K562 (cell line): Measurements from ENCODE around the gene CLIP2. TPM values are rescaled to one million over a fixed set of nuclear protein-coding genes. Genes with fewer than 3 reads are reported as not detected.
A peak's percentile ranks its signal among the peaks of the same experiment; 100 is the strongest.

Source experiments
- BDP1 ChIP-seq: IDR thresholded peaks from 3 replicates; pipeline ENCODE4 v1.6.1; 2011; ENCODE audit not compliant: insufficient read length, insufficient read depth
- CBX1 ChIP-seq: sonication (generic); IDR thresholded peaks from 2 replicates; pipeline ENCODE4 v1.6.1; 2016; ENCODE audit warnings: antibody characterized with exemption, low read depth, mild to moderate bottlenecking
- CHCHD3 ChIP-seq: fragments of 250-450 bp; sonication (Bioruptor Pico); IDR thresholded peaks from 2 replicates; pipeline ENCODE4 v2.1.2; 2022; ENCODE audit warnings: mild to moderate bottlenecking
- CTBP1 ChIP-seq: fragments of 450-650 bp; IDR thresholded peaks from 2 replicates; pipeline ENCODE4 v1.6.1; 2016; ENCODE audit warnings: borderline replicate concordance
- DNMT1 ChIP-seq: fragments of 450-650 bp; IDR thresholded peaks from 2 replicates; pipeline ENCODE4 v1.6.1; 2016; ENCODE audit warnings: antibody characterized with exemption, mild to moderate bottlenecking
- HMGN3 ChIP-seq: IDR thresholded peaks from 2 replicates; pipeline ENCODE4 v1.6.1; 2011; ENCODE audit warnings: borderline replicate concordance, low read depth, mild to moderate bottlenecking, mixed read lengths, low read length; ENCODE audit not compliant: insufficient read length; ENCODE audit errors: extremely low read depth
- NR4A1 ChIP-seq, 2 experiments: fragments of 250-450 bp in 1 of 2; fragments of 450-650 bp in 1 of 2; sonication (Bioruptor Pico) in 1 of 2; IDR thresholded peaks; 2 replicates each; pipeline versions ENCODE4 v1.4.0 to v1.6.1; 2016 to 2020; ENCODE audit warnings: mild to moderate bottlenecking in 2 of 2, missing compliant biosample characterization in 1 of 2, missing genetic modification characterization in 1 of 2, moderate library complexity in 1 of 2
- RBM39 ChIP-seq: fragments of 200-400 bp; formaldehyde crosslinking; optimal IDR thresholded peaks from 2 replicates; pipeline ENCODE3; 2018; ENCODE audit warnings: low read depth, low read length
- SMARCB1 ChIP-seq: IDR thresholded peaks from 2 replicates; pipeline ENCODE4 v1.6.1; 2011; ENCODE audit warnings: improper control_type of control experiment, low read depth; ENCODE audit not compliant: insufficient read length
- SNIP1 ChIP-seq: fragments of 450-650 bp; IDR thresholded peaks from 2 replicates; pipeline ENCODE4 v1.7.1; 2017; ENCODE audit warnings: low read depth, mild to moderate bottlenecking
- SP2 ChIP-seq: IDR thresholded peaks from 2 replicates; pipeline ENCODE4 v1.6.1; 2011; ENCODE audit warnings: mild to moderate bottlenecking, low read depth, low read length, moderate library complexity; ENCODE audit not compliant: poor library complexity, severe bottlenecking; ENCODE audit errors: extremely low read depth
- TEAD1 ChIP-seq, 2 experiments: fragments of 450-650 bp in 1 of 2; sonication (generic) in 1 of 2; formaldehyde crosslinking; IDR thresholded peaks; 2 replicates each; pipeline versions ENCODE4 v1.4.0 to v1.8.0; 2020 to 2022; ENCODE audit warnings: mild to moderate bottlenecking in 2 of 2, missing genetic modification reagents in 1 of 2
- UBTF ChIP-seq, 2 experiments: IDR thresholded peaks; 2 replicates each; pipeline ENCODE4 v1.6.1; 2012; ENCODE audit warnings: improper control_type of control experiment in 2 of 2, low read depth in 2 of 2, low read length in 2 of 2, borderline replicate concordance in 1 of 2
- ZBTB7A ChIP-seq: IDR thresholded peaks from 2 replicates; pipeline ENCODE4 v1.6.1; 2011; ENCODE audit warnings: low read depth, mild to moderate bottlenecking, low read length, moderate library complexity, borderline replicate concordance; ENCODE audit not compliant: control insufficient read depth
- ZMIZ1 ChIP-seq, 2 experiments: fragments of 150-350 bp in 1 of 2; IDR thresholded peaks; 2 replicates each; pipeline ENCODE4 v1.6.1; 2012 to 2016; ENCODE audit warnings: low read depth in 2 of 2, low read length in 2 of 2, mild to moderate bottlenecking in 1 of 2, moderate library complexity in 1 of 2
- ZNF551 ChIP-seq: fragments of 250-450 bp; sonication (Bioruptor Pico); IDR thresholded peaks from 2 replicates; pipeline ENCODE4 v1.5.0; 2021; ENCODE audit warnings: mild to moderate bottlenecking, moderate library complexity
- ZNF75A ChIP-seq: fragments of 450-650 bp; formaldehyde crosslinking; IDR thresholded peaks from 2 replicates; pipeline ENCODE4 v1.4.0; 2020; ENCODE audit warnings: mild to moderate bottlenecking
- ZNF778 ChIP-seq: fragments of 450-650 bp; formaldehyde crosslinking; IDR thresholded peaks from 2 replicates; pipeline ENCODE4 v1.4.0; 2020; ENCODE audit warnings: mild to moderate bottlenecking, moderate library complexity
- polyA plus RNA-seq, 8 experiments: library from polyadenylated mRNA; depleted of rRNA in 4 of 8; stranded (reverse) in 5 of 8; unstranded in 3 of 8; fragments of >200 nt; fragmentation: Nextera tagmentation in 2 of 8; fragmentation: Illumina TruSeq in 1 of 8; extraction: Ambion mirVana in 2 of 8; extraction: Trizol in 1 of 8; gene quantifications; 2 replicates each; pipeline versions ENCODE4 v1.2.1 to v1.2.3, GENCODE V29; 2011 to 2014; ENCODE audit warnings: inconsistent platforms in 1 of 8, missing spikeins in 1 of 8
- total RNA-seq, 7 experiments: library from RNA; depleted of rRNA in 6 of 7; stranded (reverse); fragments of >200 nt in 6 of 7; fragmentation: Illumina TruSeq in 2 of 7; extraction: Trizol in 2 of 7; gene quantifications; 2 replicates each; pipeline versions ENCODE4 v1.2.1 to v1.2.3, GENCODE V29; 2011 to 2021; ENCODE audit warnings: low replicate concordance in 1 of 7
- TF ChIP-seq, protein P1 (sequence below): sonication (generic); formaldehyde crosslinking; IDR thresholded peaks from 2 replicates; pipeline ENCODE4 v1.8.0; 2022; ENCODE audit warnings: mild to moderate bottlenecking, missing genetic modification reagents

CLIP2 gene
- total and polyA plus RNA-seq, 9 of the 15 experiments (the other 6 are each of a cell fraction or from before 2014, with no cell fraction given), result 0.07 to 5.4 (median 2.1) TPM

- TF ChIP-seq UBTF (IDR thresholded peaks at IDR 0.05; ENCODE audit: borderline replicate concordance in 1 of 2, low read depth in 2 of 2, low read length in 2 of 2), result no peak
- TF ChIP-seq TEAD1 (CRISPR knock-in tag; IDR thresholded peaks at IDR 0.05), result no peak
- no peak for TF ChIP-seq ZMIZ1 (IDR thresholded peaks at IDR 0.05; ENCODE audit: low read depth in 2 of 2, low read length in 2 of 2)
- no peak for TF ChIP-seq SP2
- no peak for TF ChIP-seq RBM39
- no peak for TF ChIP-seq ZNF778
- no peak for TF ChIP-seq BDP1
- no peak for TF ChIP-seq SMARCB1
- TF ChIP-seq CHCHD3 (CRISPR knock-in tag), result no peak
- TF ChIP-seq ZNF75A, result no peak
- no peak for TF ChIP-seq HMGN3
- TF ChIP-seq CTBP1, result 0 out of 2 replicates have a peak, but pooled peaks have one; percentile 17
- TF ChIP-seq, protein P1, sequence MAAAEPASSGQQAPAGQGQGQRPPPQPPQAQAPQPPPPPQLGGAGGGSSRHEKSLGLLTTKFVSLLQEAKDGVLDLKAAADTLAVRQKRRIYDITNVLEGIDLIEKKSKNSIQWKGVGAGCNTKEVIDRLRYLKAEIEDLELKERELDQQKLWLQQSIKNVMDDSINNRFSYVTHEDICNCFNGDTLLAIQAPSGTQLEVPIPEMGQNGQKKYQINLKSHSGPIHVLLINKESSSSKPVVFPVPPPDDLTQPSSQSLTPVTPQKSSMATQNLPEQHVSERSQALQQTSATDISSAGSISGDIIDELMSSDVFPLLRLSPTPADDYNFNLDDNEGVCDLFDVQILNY (CRISPR knock-in tag), result no peak
- no peak for TF ChIP-seq SNIP1
- no peak for TF ChIP-seq ZBTB7A
- no peak for TF ChIP-seq DNMT1
- TF ChIP-seq NR4A1 (CRISPR knock-in tag; IDR thresholded peaks at IDR 0.05), result no peak
- no peak for TF ChIP-seq NR4A1 (tag; IDR thresholded peaks at IDR 0.05)
- no peak for TF ChIP-seq ZNF551
- TF ChIP-seq CBX1, result no peak
Measured at GRCh38 chr7:74355091-74355490, 65.9 kb downstream of the CLIP2 start (continued).
